Measurements from ENCODE around the gene SPDYE1.
"Not testable (repeated sequence)": the region's sequence is repeated elsewhere in the genome, so short reads cannot be mapped to it uniquely, and the experiment has no call there.

SPDYE1 gene

GRCh38 chr7:43997532-43997931 is at the start of gene SPDYE1:
Gene SPDYE1 (plus strand): TSS chr7:43997897. CDS start chr7:43999950, 2,053 bp downstream.
- not testable (repeated sequence) for DNase-seq (ENCODE audit: low read depth)

- DNase-seq (ENCODE audit: low read depth), result no peak
These were observed 45.7 kb upstream of the SPDYE1 start for GRCh38 chr7:43952028-43952427.

GRCh38 chr7:43953071-43953470 is 44.6 kb upstream of the SPDYE1 start:
- no peak for DNase-seq (ENCODE audit: low read depth)

GRCh38 chr7:43954524-43955228 is 43.0 kb upstream of the SPDYE1 start:
- no peak for DNase-seq (ENCODE audit: low read depth)

- DNase-seq (ENCODE audit: low read depth), result no peak
These were observed 41.7 kb upstream of the SPDYE1 start for GRCh38 chr7:43956027-43956426.

- DNase-seq (ENCODE audit: low read depth), result no peak
These were observed 36.8 kb upstream of the SPDYE1 start for GRCh38 chr7:43960933-43961332.

GRCh38 chr7:43966392-43966791 is 31.3 kb upstream of the SPDYE1 start:
- DNase-seq (ENCODE audit: low read depth), result not testable (repeated sequence)

GRCh38 chr7:43968172-43969040 is 29.3 kb upstream of the SPDYE1 start:
- not testable (repeated sequence) for DNase-seq (ENCODE audit: low read depth)

- not testable (repeated sequence) for DNase-seq (ENCODE audit: low read depth)
These were observed 28.1 kb upstream of the SPDYE1 start for GRCh38 chr7:43969586-43969985.

- DNase-seq (ENCODE audit: low read depth), result not testable (repeated sequence)
These were observed 27.0 kb upstream of the SPDYE1 start for GRCh38 chr7:43970698-43971097.

GRCh38 chr7:43974033-43974573 is 23.6 kb upstream of the SPDYE1 start:
- not testable (repeated sequence) for DNase-seq (ENCODE audit: low read depth)

GRCh38 chr7:43974725-43975482 is 22.8 kb upstream of the SPDYE1 start:
- DNase-seq (ENCODE audit: low read depth), result not testable (repeated sequence)

GRCh38 chr7:43977525-43977924 is 20.2 kb upstream of the SPDYE1 start:
- no peak for DNase-seq (ENCODE audit: low read depth)

GRCh38 chr7:43978102-43978501 is 19.6 kb upstream of the SPDYE1 start:
- not testable (repeated sequence) for DNase-seq (ENCODE audit: low read depth)

- not testable (repeated sequence) for DNase-seq (ENCODE audit: low read depth)
These were observed 14.8 kb upstream of the SPDYE1 start for GRCh38 chr7:43982848-43983247.

- not testable (repeated sequence) for DNase-seq (ENCODE audit: low read depth)
These were observed 14.0 kb upstream of the SPDYE1 start for GRCh38 chr7:43983736-43984135.

GRCh38 chr7:43985904-43986864 is 11.5 kb upstream of the SPDYE1 start:
- DNase-seq (ENCODE audit: low read depth), result peak; percentile 75

- not testable (repeated sequence) for DNase-seq (ENCODE audit: low read depth)
These were observed 10.2 kb upstream of the SPDYE1 start for GRCh38 chr7:43987476-43987875.

GRCh38 chr7:43990011-43990585 is 7.6 kb upstream of the SPDYE1 start:
- not testable (repeated sequence) for DNase-seq (ENCODE audit: low read depth)

GRCh38 chr7:43990829-43991228 is 6.9 kb upstream of the SPDYE1 start:
- DNase-seq (ENCODE audit: low read depth), result not testable (repeated sequence)
